GM12892 (cell line): ENCODE measurements around the gene ABHD4.

Experiments
- POLR2A ChIP-seq: IDR thresholded peaks from 2 replicates; pipeline ENCODE4 v1.6.1; 2011; ENCODE audit warnings: low read depth, low read length, control low read depth
- POLR2AphosphoS5 ChIP-seq: IDR thresholded peaks from 2 replicates; pipeline ENCODE4 v1.6.1; 2011; ENCODE audit warnings: low read depth, low read length, control low read depth

DNA sequence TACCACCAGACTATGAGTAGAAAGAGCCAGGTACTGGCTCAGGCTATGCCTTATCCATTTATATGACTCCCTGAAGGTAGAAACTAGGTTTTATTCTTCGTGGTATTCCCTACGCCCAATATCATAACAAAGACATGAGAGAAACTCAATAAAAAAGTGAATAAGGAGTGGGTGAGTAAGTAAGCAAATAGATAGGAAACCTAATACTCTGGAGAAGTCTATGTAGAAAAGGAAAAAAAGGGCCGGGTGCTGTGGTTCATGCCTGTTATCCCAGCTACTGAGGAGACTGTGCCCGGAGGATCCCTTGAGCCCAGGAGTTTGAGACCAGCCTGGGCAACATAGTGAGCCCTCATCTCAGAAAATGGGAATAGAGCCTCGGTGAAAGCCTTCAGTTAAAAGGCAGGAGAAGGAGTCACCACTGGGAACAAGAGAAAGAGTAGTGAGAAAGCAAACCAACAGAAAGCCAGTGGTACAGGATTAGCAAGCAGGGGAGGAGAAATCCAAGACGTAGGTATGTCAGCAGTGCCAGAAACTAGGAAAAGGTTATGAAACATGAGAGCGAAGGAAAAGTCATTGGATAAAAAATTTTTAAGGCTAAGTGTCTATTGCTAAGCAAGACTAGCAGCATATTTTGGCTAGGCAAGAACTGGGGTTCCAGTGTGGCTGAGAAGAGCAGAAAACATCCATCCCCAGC, 52.1 kb downstream of the ABHD4 start:
- TF ChIP-seq POLR2A = no peak
- TF ChIP-seq POLR2AphosphoS5 = no peak
